ENCODE measurements around the gene SLC6A17. TPM values are rescaled to one million over a fixed set of nuclear protein-coding genes. Genes with fewer than 3 reads are reported as not detected.

SLC6A17 gene
- total and polyA plus RNA-seq, 9 of the 15 experiments (the other 6 are each of a cell fraction or from before 2014, with no cell fraction given) = not detected

DNA sequence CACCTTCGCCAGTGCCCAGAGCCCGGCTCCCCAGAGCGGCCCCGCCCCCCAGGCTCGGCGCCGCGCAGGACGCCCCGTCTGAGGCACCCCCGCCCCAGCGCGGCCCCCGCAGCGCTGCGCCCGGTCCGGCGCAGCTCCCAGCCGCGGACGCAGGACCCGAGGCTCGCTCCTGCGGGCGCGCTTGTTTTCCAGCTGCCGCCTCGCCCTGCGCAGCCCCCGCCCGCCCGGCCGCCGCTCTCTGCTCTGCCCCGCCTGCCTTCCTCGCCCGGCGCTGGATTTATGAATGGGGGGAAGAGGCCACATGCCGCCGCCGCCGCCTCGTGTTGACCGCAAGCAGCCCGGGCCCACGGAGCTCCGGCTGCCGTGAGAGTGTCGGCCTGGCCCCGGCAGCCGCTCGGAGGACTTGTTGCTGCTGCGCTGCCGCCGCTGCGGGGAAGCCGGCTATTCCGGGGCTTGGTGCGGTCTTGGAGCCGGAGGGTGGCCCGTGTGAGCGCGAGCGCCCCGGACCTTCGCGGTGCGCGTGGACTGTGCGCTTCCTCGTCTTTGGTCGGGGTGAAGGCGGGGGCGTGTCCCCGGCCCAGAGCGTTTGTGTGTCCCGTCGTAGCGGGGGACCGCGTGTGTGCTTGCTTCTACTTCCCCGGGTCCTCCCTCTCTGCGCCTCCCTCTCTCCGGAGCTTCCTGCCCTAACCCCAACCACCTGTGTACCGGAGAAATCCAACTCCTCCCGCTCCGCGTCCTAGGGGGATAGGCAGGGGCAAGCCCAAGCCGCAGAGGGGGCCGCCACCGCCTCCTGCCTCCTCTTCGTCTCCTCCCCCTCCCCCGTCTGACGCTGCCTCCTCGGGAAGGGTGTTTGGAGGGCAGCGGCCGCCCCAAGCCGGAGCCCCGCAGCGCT is 60.6 kb downstream of the SLC6A17 start (continued):
- TF ChIP-seq PBX2 (CRISPR knock-in tag; IDR thresholded peaks at IDR 0.05; ENCODE audit: low read depth) (no peak), PBX2 (tag; conservative IDR thresholded peaks at IDR 0.05; ENCODE audit: low read depth) (no peak), FUS (optimal IDR thresholded peaks at IDR 0.05; ENCODE audit: low read depth, low read length) (no peak), ZNF77 (CRISPR knock-in tag; IDR thresholded peaks at IDR 0.05) (no peak), RFX1 (IDR thresholded peaks at IDR 0.05) (no peak), LEF1 (IDR thresholded peaks at IDR 0.05) (no peak), NCOA2 (IDR thresholded peaks at IDR 0.05; ENCODE audit: partially characterized antibody in 2 of 2) (no peak), ZFP30 (CRISPR knock-in tag; IDR thresholded peaks at IDR 0.05; ENCODE audit: borderline replicate concordance) (no peak), NFATC3 (IDR thresholded peaks at IDR 0.05) (no peak), ZNF717 (CRISPR knock-in tag; IDR thresholded peaks at IDR 0.05) (no peak), L3MBTL2 (IDR thresholded peaks at IDR 0.05) (peak; percentile 92), HNRNPL (IDR thresholded peaks at IDR 0.05; ENCODE audit: low read depth, low read length) (0 out of 2 replicates have a peak, but pooled peaks have one; percentile 18), RBFOX2 (IDR thresholded peaks at IDR 0.05; ENCODE audit: low read depth, low read length) (peak; percentile 58), SMARCA4 (IDR thresholded peaks at IDR 0.05) (no peak), ZFP36 (IDR thresholded peaks at IDR 0.05; ENCODE audit: low read depth, low read length, partially characterized antibody) (no peak), ZNF707 (CRISPR knock-in tag; conservative IDR thresholded peaks at IDR 0.05) (no peak)
- TF ChIP-seq, protein P1, sequence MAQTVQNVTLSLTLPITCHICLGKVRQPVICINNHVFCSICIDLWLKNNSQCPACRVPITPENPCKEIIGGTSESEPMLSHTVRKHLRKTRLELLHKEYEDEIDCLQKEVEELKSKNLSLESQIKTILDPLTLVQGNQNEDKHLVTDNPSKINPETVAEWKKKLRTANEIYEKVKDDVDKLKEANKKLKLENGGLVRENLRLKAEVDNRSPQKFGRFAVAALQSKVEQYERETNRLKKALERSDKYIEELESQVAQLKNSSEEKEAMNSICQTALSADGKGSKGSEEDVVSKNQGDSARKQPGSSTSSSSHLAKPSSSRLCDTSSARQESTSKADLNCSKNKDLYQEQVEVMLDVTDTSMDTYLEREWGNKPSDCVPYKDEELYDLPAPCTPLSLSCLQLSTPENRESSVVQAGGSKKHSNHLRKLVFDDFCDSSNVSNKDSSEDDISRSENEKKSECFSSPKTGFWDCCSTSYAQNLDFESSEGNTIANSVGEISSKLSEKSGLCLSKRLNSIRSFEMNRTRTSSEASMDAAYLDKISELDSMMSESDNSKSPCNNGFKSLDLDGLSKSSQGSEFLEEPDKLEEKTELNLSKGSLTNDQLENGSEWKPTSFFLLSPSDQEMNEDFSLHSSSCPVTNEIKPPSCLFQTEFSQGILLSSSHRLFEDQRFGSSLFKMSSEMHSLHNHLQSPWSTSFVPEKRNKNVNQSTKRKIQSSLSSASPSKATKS (CRISPR knock-in tag; IDR thresholded peaks at IDR 0.05) = no peak
- TF ChIP-seq, protein P2, sequence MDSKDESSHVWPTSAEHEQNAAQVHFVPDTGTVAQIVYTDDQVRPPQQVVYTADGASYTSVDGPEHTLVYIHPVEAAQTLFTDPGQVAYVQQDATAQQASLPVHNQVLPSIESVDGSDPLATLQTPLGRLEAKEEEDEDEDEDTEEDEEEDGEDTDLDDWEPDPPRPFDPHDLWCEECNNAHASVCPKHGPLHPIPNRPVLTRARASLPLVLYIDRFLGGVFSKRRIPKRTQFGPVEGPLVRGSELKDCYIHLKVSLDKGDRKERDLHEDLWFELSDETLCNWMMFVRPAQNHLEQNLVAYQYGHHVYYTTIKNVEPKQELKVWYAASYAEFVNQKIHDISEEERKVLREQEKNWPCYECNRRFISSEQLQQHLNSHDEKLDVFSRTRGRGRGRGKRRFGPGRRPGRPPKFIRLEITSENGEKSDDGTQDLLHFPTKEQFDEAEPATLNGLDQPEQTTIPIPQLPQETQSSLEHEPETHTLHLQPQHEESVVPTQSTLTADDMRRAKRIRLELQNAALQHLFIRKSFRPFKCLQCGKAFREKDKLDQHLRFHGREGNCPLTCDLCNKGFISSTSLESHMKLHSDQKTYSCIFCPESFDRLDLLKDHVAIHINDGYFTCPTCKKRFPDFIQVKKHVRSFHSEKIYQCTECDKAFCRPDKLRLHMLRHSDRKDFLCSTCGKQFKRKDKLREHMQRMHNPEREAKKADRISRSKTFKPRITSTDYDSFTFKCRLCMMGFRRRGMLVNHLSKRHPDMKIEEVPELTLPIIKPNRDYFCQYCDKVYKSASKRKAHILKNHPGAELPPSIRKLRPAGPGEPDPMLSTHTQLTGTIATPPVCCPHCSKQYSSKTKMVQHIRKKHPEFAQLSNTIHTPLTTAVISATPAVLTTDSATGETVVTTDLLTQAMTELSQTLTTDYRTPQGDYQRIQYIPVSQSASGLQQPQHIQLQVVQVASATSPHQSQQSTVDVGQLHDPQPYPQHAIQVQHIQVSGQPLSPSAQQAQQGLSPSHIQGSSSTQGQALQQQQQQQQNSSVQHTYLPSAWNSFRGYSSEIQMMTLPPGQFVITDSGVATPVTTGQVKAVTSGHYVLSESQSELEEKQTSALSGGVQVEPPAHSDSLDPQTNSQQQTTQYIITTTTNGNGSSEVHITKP (IDR thresholded peaks at IDR 0.05; ENCODE audit: partially characterized antibody) = no peak
- TF ChIP-seq, protein P3, sequence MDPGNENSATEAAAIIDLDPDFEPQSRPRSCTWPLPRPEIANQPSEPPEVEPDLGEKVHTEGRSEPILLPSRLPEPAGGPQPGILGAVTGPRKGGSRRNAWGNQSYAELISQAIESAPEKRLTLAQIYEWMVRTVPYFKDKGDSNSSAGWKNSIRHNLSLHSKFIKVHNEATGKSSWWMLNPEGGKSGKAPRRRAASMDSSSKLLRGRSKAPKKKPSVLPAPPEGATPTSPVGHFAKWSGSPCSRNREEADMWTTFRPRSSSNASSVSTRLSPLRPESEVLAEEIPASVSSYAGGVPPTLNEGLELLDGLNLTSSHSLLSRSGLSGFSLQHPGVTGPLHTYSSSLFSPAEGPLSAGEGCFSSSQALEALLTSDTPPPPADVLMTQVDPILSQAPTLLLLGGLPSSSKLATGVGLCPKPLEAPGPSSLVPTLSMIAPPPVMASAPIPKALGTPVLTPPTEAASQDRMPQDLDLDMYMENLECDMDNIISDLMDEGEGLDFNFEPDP (CRISPR knock-in tag; IDR thresholded peaks at IDR 0.05) = no peak

All from K562 (cell line).